HepG2 (cell line): ENCODE results near the gene SETD1A. TPM values are rescaled to one million over a fixed set of nuclear protein-coding genes. Genes with fewer than 3 reads are reported as not detected.
A peak's percentile ranks its signal among the peaks of the same experiment; 100 is the strongest.

Source experiments
- E2F5 ChIP-seq: sonication (generic); formaldehyde crosslinking; conservative IDR thresholded peaks from 2 replicates; pipeline ENCODE4 v1.4.0; 2020; ENCODE audit warnings: missing genetic modification reagents
- EHMT2 ChIP-seq: fragments of 200-600 bp; sonication (generic); IDR thresholded peaks from 2 replicates; pipeline ENCODE4 v1.7.0; 2017; ENCODE audit warnings: antibody characterized with exemption, low read depth, low read length, borderline replicate concordance
- ERF ChIP-seq: IDR thresholded peaks from 2 replicates; pipeline ENCODE4 v1.6.1; 2018; ENCODE audit warnings: missing biosample characterization, missing genetic modification reagents
- HNRNPUL1 ChIP-seq: fragments of 200-400 bp; formaldehyde crosslinking; IDR thresholded peaks from 2 replicates; pipeline ENCODE4 v1.6.1; 2017; ENCODE audit warnings: low read depth, mild to moderate bottlenecking, low read length, moderate library complexity
- HOXA9 ChIP-seq: sonication (generic); formaldehyde crosslinking; IDR thresholded peaks from 2 replicates; pipeline ENCODE4 v1.8.1; 2022; ENCODE audit warnings: missing genetic modification reagents, mild to moderate bottlenecking, moderate library complexity, borderline replicate concordance
- NPAS2 ChIP-seq: sonication (generic); formaldehyde crosslinking; IDR thresholded peaks from 2 replicates; pipeline ENCODE4 v1.8.0; 2022; ENCODE audit warnings: mild to moderate bottlenecking, missing genetic modification reagents, borderline replicate concordance
- NR2F1 ChIP-seq, 2 experiments: fragments of 450-650 bp in 1 of 2; formaldehyde crosslinking in 1 of 2; IDR thresholded peaks; 2 replicates each; pipeline versions ENCODE4 v1.5.0 to v1.6.1; 2016 to 2020; ENCODE audit warnings: mild to moderate bottlenecking in 1 of 2, missing compliant biosample characterization in 1 of 2, missing genetic modification reagents in 1 of 2, moderate library complexity in 1 of 2
- PHF8 ChIP-seq: sonication (generic); formaldehyde crosslinking; IDR thresholded peaks from 2 replicates; pipeline ENCODE4 v1.5.0; 2020; ENCODE audit warnings: missing genetic modification reagents
- SP5 ChIP-seq: IDR thresholded peaks from 2 replicates; pipeline ENCODE4 v1.6.1; 2016; ENCODE audit warnings: low read depth, borderline replicate concordance
- ZBTB1 ChIP-seq: sonication (generic); formaldehyde crosslinking; IDR thresholded peaks from 2 replicates; pipeline ENCODE4 v1.4.0; 2020; ENCODE audit warnings: missing genetic modification reagents, borderline replicate concordance
- ZFX ChIP-seq: sonication (generic); formaldehyde crosslinking; IDR thresholded peaks from 2 replicates; pipeline ENCODE4 v1.4.0; 2020; ENCODE audit warnings: mild to moderate bottlenecking, low read depth, missing genetic modification reagents, moderate library complexity
- ZNF17 ChIP-seq: sonication (generic); formaldehyde crosslinking; IDR thresholded peaks from 2 replicates; pipeline ENCODE4 v1.5.0; 2020; ENCODE audit warnings: mild to moderate bottlenecking, missing genetic modification reagents
- ZNF670 ChIP-seq: sonication (generic); formaldehyde crosslinking; IDR thresholded peaks from 2 replicates; pipeline ENCODE4 v1.8.0; 2022; ENCODE audit warnings: mild to moderate bottlenecking, missing genetic modification reagents, borderline replicate concordance
- ZNF709 ChIP-seq: sonication (generic); formaldehyde crosslinking; IDR thresholded peaks from 2 replicates; pipeline ENCODE4 v1.5.0; 2020; ENCODE audit warnings: mild to moderate bottlenecking, missing genetic modification reagents
- ZNF83 ChIP-seq: sonication (generic); formaldehyde crosslinking; IDR thresholded peaks from 2 replicates; pipeline ENCODE4 v1.4.0; 2020; ENCODE audit warnings: missing genetic modification reagents, mild to moderate bottlenecking, borderline replicate concordance
- polyA plus RNA-seq, 8 experiments: library from polyadenylated mRNA; depleted of rRNA in 3 of 8; stranded (reverse) in 7 of 8; unstranded in 1 of 8; fragments of >200 nt; fragmentation: Illumina TruSeq in 4 of 8; extraction: Trizol in 4 of 8; gene quantifications; 2 replicates each; pipeline versions ENCODE4 v1.2.1 to v1.2.3, GENCODE V29; 2011 to 2016; ENCODE audit warnings: low read depth in 4 of 8, missing spikeins in 1 of 8, mixed read lengths in 1 of 8; ENCODE audit not compliant: insufficient read depth in 1 of 8
- total RNA-seq, 5 experiments: library from RNA; depleted of rRNA; stranded (reverse); fragments of >200 nt; fragmentation: Illumina TruSeq; extraction: Trizol; gene quantifications; 2 replicates each; pipeline ENCODE4 v1.2.3, GENCODE V29; 2016; ENCODE audit warnings: low read depth in 1 of 5
- TF ChIP-seq, protein P1 (sequence below): sonication (generic); formaldehyde crosslinking; IDR thresholded peaks from 2 replicates; pipeline ENCODE4 v1.4.0; 2020; ENCODE audit warnings: missing genetic modification reagents
- TF ChIP-seq, protein P2 (sequence below): sonication (generic); formaldehyde crosslinking; IDR thresholded peaks from 2 replicates; pipeline ENCODE4 v1.4.0; 2020; ENCODE audit warnings: missing genetic modification reagents
- TF ChIP-seq, protein P3 (sequence below): sonication (generic); formaldehyde crosslinking; conservative IDR thresholded peaks from 2 replicates; pipeline ENCODE4 v1.8.1; 2023; ENCODE audit warnings: missing genetic modification reagents
- TF ChIP-seq, protein P4 (sequence below): IDR thresholded peaks from 2 replicates; pipeline ENCODE4 v1.6.1; 2012; ENCODE audit warnings: low read depth, low read length, improper control_type of control experiment

Gene SETD1A
- total and polyA plus RNA-seq, 2 of the 13 experiments (the other 11 are each of a cell fraction or from before 2014, with no cell fraction given) = 3.8 to 5.6 TPM

GRCh38 chr16:30997725-30998711, 40.5 kb downstream of the SETD1A start (continued):
- TF ChIP-seq, protein P1, sequence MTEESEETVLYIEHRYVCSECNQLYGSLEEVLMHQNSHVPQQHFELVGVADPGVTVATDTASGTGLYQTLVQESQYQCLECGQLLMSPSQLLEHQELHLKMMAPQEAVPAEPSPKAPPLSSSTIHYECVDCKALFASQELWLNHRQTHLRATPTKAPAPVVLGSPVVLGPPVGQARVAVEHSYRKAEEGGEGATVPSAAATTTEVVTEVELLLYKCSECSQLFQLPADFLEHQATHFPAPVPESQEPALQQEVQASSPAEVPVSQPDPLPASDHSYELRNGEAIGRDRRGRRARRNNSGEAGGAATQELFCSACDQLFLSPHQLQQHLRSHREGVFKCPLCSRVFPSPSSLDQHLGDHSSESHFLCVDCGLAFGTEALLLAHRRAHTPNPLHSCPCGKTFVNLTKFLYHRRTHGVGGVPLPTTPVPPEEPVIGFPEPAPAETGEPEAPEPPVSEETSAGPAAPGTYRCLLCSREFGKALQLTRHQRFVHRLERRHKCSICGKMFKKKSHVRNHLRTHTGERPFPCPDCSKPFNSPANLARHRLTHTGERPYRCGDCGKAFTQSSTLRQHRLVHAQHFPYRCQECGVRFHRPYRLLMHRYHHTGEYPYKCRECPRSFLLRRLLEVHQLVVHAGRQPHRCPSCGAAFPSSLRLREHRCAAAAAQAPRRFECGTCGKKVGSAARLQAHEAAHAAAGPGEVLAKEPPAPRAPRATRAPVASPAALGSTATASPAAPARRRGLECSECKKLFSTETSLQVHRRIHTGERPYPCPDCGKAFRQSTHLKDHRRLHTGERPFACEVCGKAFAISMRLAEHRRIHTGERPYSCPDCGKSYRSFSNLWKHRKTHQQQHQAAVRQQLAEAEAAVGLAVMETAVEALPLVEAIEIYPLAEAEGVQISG (CRISPR knock-in tag) = 0 out of 2 replicates have a peak, but pooled peaks have one; percentile 33
- TF ChIP-seq ZNF17 (CRISPR knock-in tag) (no peak), ZNF83 (CRISPR knock-in tag) (no peak), ERF (CRISPR knock-in tag) (no peak), ZBTB1 (no peak), ZNF670 (CRISPR knock-in tag) (peak; percentile 92), HOXA9 (CRISPR knock-in tag) (no peak), PHF8 (CRISPR knock-in tag) (no peak), HNRNPUL1 (no peak), ZNF709 (CRISPR knock-in tag) (peak; percentile 47; the same call in 1 of the 2 replicates), NR2F1 (CRISPR knock-in tag; IDR thresholded peaks at IDR 0.05) (peak in 1 of 2 experiments; percentile 21; a peak in 1 of 4 replicates), ZFX (CRISPR knock-in tag) (no peak; the same call in 1 of the 2 replicates), E2F5 (CRISPR knock-in tag) (no peak), NPAS2 (CRISPR knock-in tag) (0 out of 2 replicates have a peak, but pooled peaks have one; percentile 33), SP5 (CRISPR knock-in tag) (no peak), EHMT2 (no peak)
- TF ChIP-seq, protein P2, sequence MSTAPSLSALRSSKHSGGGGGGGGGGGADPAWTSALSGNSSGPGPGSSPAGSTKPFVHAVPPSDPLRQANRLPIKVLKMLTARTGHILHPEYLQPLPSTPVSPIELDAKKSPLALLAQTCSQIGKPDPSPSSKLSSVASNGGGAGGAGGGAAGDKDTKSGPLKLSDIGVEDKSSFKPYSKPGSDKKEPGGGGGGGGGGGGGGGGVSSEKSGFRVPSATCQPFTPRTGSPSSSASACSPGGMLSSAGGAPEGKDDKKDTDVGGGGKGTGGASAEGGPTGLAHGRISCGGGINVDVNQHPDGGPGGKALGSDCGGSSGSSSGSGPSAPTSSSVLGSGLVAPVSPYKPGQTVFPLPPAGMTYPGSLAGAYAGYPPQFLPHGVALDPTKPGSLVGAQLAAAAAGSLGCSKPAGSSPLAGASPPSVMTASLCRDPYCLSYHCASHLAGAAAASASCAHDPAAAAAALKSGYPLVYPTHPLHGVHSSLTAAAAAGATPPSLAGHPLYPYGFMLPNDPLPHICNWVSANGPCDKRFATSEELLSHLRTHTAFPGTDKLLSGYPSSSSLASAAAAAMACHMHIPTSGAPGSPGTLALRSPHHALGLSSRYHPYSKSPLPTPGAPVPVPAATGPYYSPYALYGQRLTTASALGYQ (CRISPR knock-in tag) = no peak
- TF ChIP-seq, protein P3, sequence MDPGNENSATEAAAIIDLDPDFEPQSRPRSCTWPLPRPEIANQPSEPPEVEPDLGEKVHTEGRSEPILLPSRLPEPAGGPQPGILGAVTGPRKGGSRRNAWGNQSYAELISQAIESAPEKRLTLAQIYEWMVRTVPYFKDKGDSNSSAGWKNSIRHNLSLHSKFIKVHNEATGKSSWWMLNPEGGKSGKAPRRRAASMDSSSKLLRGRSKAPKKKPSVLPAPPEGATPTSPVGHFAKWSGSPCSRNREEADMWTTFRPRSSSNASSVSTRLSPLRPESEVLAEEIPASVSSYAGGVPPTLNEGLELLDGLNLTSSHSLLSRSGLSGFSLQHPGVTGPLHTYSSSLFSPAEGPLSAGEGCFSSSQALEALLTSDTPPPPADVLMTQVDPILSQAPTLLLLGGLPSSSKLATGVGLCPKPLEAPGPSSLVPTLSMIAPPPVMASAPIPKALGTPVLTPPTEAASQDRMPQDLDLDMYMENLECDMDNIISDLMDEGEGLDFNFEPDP (CRISPR knock-in tag) = no peak
- TF ChIP-seq, protein P4, sequence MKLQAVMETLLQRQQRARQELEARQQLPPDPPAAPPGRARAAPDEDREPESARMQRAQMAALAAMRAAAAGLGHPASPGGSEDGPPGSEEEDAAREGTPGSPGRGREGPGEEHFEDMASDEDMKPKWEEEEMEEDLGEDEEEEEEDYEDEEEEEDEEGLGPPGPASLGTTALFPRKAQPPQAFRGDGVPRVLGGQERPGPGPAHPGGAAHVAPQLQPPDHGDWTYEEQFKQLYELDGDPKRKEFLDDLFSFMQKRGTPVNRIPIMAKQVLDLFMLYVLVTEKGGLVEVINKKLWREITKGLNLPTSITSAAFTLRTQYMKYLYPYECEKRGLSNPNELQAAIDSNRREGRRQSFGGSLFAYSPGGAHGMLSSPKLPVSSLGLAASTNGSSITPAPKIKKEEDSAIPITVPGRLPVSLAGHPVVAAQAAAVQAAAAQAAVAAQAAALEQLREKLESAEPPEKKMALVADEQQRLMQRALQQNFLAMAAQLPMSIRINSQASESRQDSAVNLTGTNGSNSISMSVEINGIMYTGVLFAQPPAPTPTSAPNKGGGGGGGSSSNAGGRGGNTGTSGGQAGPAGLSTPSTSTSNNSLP = no peak
